Measurements from ENCODE around the gene RNF152. TPM values are rescaled to one million over a fixed set of nuclear protein-coding genes. Genes with fewer than 3 reads are reported as not detected.

Gene RNF152
- total and polyA plus RNA-seq, 2 of the 13 experiments (the other 11 are each of a cell fraction or from before 2014, with no cell fraction given) = 0.04 TPM; not detected in 1

DNA sequence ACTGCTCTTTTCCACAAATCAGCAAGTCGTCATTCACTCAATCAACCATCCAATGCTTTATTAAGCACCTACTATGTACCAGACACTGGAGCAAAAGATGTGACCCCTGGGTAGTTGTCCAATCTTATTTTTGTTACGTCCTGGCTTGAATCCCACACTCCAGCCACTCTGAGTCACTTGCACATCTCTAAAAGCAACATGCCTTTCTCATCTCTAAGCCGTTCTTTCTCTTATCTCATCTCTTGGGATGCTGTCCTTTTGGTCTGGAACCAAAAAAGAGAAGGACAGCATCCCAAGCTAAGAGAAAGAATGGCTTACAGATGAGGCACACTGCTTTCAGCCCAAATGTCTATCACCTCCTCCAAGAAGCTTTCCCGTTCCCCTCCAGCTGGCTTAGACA is 58.8 kb downstream of the RNF152 start:
- ChIA-PET CTCF (ENCODE audit: low intra/inter-chr PET ratio, low total read pairs) (no interaction called here), POLR2A (no interaction called here)
- Histone ChIP-seq H3K36me3 (replicated peaks in 1 of 2; ENCODE audit: control insufficient read depth in 1 of 2, insufficient read depth in 2 of 2, low read length in 2 of 2) (no peaks in the 10 kb centered on the region), H3K9ac (ENCODE audit: insufficient read depth, low read depth, low read length) (no peak overlapping the region), H4K20me1 (ENCODE audit: insufficient read depth, low read length) (no peaks in the 10 kb centered on the region), H3K4me2 (ENCODE audit: low read depth, low read length) (no peak overlapping the region), H2AFZ (ENCODE audit: low read length) (no peak overlapping the region), H3K9me3 (ENCODE audit: low read length) (no peaks in the 10 kb centered on the region), H3K27ac (ENCODE audit: extremely low read length, insufficient read depth, low read length) (no peak overlapping the region), H3K27me3 (ENCODE audit: control insufficient read depth in 1 of 2, insufficient read depth in 2 of 2, low read length in 2 of 2) (no peaks in the 10 kb centered on the region), H3K79me2 (ENCODE audit: insufficient read depth, low read length) (no peaks in the 10 kb centered on the region), H3K4me3 (replicated peaks in 1 of 3; ENCODE audit: insufficient read depth in 1 of 3, low read depth in 2 of 3, low read length in 3 of 3) (no peak overlapping the region), H3K4me1 (ENCODE audit: insufficient read depth, low read length) (no peaks in the 10 kb centered on the region)
- BruUV-seq (replicated peaks) = no TSS peak
- 23% methylated on average over 4 of the region's 4 CpGs for WGBS (ENCODE audit: low lambda C conversion rate)
- in situ Hi-C loops (cut with HindIII; ENCODE audit: extremely low pct_ligation_motif_present, low pct_unique_long_range_greater_than_20kb) = no loop called here
- FAIRE-seq (no peak), DNase-seq (ENCODE audit: low spot score) (no peak), ATAC-seq (no peak)
- TF ChIP-seq, protein P1, sequence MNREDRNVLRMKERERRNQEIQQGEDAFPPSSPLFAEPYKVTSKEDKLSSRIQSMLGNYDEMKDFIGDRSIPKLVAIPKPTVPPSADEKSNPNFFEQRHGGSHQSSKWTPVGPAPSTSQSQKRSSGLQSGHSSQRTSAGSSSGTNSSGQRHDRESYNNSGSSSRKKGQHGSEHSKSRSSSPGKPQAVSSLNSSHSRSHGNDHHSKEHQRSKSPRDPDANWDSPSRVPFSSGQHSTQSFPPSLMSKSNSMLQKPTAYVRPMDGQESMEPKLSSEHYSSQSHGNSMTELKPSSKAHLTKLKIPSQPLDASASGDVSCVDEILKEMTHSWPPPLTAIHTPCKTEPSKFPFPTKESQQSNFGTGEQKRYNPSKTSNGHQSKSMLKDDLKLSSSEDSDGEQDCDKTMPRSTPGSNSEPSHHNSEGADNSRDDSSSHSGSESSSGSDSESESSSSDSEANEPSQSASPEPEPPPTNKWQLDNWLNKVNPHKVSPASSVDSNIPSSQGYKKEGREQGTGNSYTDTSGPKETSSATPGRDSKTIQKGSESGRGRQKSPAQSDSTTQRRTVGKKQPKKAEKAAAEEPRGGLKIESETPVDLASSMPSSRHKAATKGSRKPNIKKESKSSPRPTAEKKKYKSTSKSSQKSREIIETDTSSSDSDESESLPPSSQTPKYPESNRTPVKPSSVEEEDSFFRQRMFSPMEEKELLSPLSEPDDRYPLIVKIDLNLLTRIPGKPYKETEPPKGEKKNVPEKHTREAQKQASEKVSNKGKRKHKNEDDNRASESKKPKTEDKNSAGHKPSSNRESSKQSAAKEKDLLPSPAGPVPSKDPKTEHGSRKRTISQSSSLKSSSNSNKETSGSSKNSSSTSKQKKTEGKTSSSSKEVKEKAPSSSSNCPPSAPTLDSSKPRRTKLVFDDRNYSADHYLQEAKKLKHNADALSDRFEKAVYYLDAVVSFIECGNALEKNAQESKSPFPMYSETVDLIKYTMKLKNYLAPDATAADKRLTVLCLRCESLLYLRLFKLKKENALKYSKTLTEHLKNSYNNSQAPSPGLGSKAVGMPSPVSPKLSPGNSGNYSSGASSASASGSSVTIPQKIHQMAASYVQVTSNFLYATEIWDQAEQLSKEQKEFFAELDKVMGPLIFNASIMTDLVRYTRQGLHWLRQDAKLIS (CRISPR knock-in tag; IDR thresholded peaks at IDR 0.05) = no peak
- intact Hi-C loops (cut with micrococcal nuclease; ENCODE audit: unreplicated experiment) = no loop called here

DNA sequence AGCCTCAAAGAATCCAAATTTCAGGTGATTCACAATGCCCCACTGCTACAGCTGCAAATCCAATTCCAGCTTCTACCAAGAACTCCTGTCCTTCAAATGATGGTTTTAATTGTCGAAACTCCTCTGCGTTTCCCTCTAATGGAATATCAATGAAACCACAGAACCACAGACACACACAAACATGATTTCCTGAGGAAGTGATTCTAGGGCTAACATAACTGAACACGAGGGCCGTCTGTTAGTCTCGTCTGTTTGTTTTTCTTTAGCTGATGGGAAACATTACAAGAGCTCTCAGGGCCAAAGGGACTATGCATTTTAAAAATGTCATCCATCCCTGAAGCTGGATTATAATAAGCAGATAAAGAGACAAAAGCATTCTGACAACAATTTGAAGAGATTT is 59.4 kb downstream of the RNF152 start:
- Histone ChIP-seq H3K79me2 (ENCODE audit: insufficient read depth, low read length) (no peaks in the 10 kb centered on the region), H4K20me1 (ENCODE audit: insufficient read depth, low read length) (no peaks in the 10 kb centered on the region), H3K27ac (ENCODE audit: extremely low read length, insufficient read depth, low read length) (no peak overlapping the region), H2AFZ (ENCODE audit: low read length) (no peak overlapping the region), H3K4me1 (ENCODE audit: insufficient read depth, low read length) (no peaks in the 10 kb centered on the region), H3K4me3 (replicated peaks in 1 of 3; ENCODE audit: insufficient read depth in 1 of 3, low read depth in 2 of 3, low read length in 3 of 3) (no peak overlapping the region), H3K4me2 (ENCODE audit: low read depth, low read length) (no peak overlapping the region), H3K9ac (ENCODE audit: insufficient read depth, low read depth, low read length) (no peak overlapping the region), H3K27me3 (ENCODE audit: control insufficient read depth in 1 of 2, insufficient read depth in 2 of 2, low read length in 2 of 2) (no peaks in the 10 kb centered on the region), H3K36me3 (replicated peaks in 1 of 2; ENCODE audit: control insufficient read depth in 1 of 2, insufficient read depth in 2 of 2, low read length in 2 of 2) (no peaks in the 10 kb centered on the region), H3K9me3 (ENCODE audit: low read length) (no peaks in the 10 kb centered on the region)
- BruUV-seq (replicated peaks) = no TSS peak
- ChIA-PET CTCF (ENCODE audit: low intra/inter-chr PET ratio, low total read pairs) (no interaction called here), POLR2A (no interaction called here)
- FAIRE-seq = no peak
- no peak for DNase-seq (ENCODE audit: low spot score)
- intact Hi-C loops (cut with micrococcal nuclease; ENCODE audit: unreplicated experiment) = no loop called here
- in situ Hi-C loops (cut with HindIII; ENCODE audit: extremely low pct_ligation_motif_present, low pct_unique_long_range_greater_than_20kb) = no loop called here
- 19% methylated on average over 5 of the region's 5 CpGs for WGBS (ENCODE audit: low lambda C conversion rate)
- no peak for ATAC-seq
- TF ChIP-seq, protein P2, sequence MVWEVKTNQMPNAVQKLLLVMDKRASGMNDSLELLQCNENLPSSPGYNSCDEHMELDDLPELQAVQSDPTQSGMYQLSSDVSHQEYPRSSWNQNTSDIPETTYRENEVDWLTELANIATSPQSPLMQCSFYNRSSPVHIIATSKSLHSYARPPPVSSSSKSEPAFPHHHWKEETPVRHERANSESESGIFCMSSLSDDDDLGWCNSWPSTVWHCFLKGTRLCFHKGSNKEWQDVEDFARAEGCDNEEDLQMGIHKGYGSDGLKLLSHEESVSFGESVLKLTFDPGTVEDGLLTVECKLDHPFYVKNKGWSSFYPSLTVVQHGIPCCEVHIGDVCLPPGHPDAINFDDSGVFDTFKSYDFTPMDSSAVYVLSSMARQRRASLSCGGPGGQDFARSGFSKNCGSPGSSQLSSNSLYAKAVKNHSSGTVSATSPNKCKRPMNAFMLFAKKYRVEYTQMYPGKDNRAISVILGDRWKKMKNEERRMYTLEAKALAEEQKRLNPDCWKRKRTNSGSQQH (CRISPR knock-in tag; IDR thresholded peaks at IDR 0.05; ENCODE audit: low read depth) = no peak
- no peak for TF ChIP-seq ZNF644 (CRISPR knock-in tag; IDR thresholded peaks at IDR 0.05; ENCODE audit: low read depth)
- TF ChIP-seq MBD4 (IDR thresholded peaks at IDR 0.05; ENCODE audit: borderline replicate concordance, low read length) = no peak
- TF ChIP-seq ZNF24 (IDR thresholded peaks at IDR 0.05) = no peak
- no peak for TF ChIP-seq ATF7-NPFF (CRISPR knock-in tag; IDR thresholded peaks at IDR 0.05; ENCODE audit: low read depth)
- TF ChIP-seq ZFP37 (CRISPR knock-in tag; IDR thresholded peaks at IDR 0.05; ENCODE audit: borderline replicate concordance) = no peak
- TF ChIP-seq TBL1XR1 (IDR thresholded peaks at IDR 0.05; ENCODE audit: borderline replicate concordance, low read length, partially characterized antibody) = no peak
- no peak for TF ChIP-seq ZNF547 (CRISPR knock-in tag; IDR thresholded peaks at IDR 0.05)
- TF ChIP-seq, protein P3, sequence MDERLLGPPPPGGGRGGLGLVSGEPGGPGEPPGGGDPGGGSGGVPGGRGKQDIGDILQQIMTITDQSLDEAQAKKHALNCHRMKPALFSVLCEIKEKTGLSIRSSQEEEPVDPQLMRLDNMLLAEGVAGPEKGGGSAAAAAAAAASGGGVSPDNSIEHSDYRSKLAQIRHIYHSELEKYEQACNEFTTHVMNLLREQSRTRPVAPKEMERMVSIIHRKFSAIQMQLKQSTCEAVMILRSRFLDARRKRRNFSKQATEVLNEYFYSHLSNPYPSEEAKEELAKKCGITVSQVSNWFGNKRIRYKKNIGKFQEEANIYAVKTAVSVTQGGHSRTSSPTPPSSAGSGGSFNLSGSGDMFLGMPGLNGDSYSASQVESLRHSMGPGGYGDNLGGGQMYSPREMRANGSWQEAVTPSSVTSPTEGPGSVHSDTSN (CRISPR knock-in tag; IDR thresholded peaks at IDR 0.05) = no peak
- TF ChIP-seq, protein P4, sequence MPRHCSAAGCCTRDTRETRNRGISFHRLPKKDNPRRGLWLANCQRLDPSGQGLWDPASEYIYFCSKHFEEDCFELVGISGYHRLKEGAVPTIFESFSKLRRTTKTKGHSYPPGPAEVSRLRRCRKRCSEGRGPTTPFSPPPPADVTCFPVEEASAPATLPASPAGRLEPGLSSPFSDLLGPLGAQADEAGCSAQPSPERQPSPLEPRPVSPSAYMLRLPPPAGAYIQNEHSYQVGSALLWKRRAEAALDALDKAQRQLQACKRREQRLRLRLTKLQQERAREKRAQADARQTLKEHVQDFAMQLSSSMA (CRISPR knock-in tag; IDR thresholded peaks at IDR 0.05) = no peak
- TF ChIP-seq SCMH1 (CRISPR knock-in tag; IDR thresholded peaks at IDR 0.05; ENCODE audit: borderline replicate concordance) = no peak
- no peak for TF ChIP-seq NCOA2 (CRISPR knock-in tag; IDR thresholded peaks at IDR 0.05)
